GM12872 (cell line): Measurements from ENCODE around the gene TRIP10.

Experiments used
- CTCF ChIP-seq: IDR thresholded peaks from 3 replicates; pipeline ENCODE4 v1.5.1; 2011; ENCODE audit warnings: low read depth, mild to moderate bottlenecking, low read length, moderate library complexity; ENCODE audit not compliant: insufficient read depth

The TRIP10 gene

GRCh38 chr19:6740589-6741343, 1.3 kb downstream of the TRIP10 start:
- no peak for TF ChIP-seq CTCF

GRCh38 chr19:6743066-6743465, 3.6 kb downstream of the TRIP10 start:
- no peak for TF ChIP-seq CTCF

GRCh38 chr19:6743714-6744380, 4.4 kb downstream of the TRIP10 start:
- TF ChIP-seq CTCF = no peak

- no peak for TF ChIP-seq CTCF
Observed at GRCh38 chr19:6744381-6745301, 5.2 kb downstream of the TRIP10 start.

GRCh38 chr19:6745965-6746364, 6.5 kb downstream of the TRIP10 start:
- TF ChIP-seq CTCF = no peak

- TF ChIP-seq CTCF = no peak
Observed at GRCh38 chr19:6750062-6750461, 10.6 kb downstream of the TRIP10 start.

GRCh38 chr19:6751189-6751588, 11.7 kb downstream of the TRIP10 start:
- TF ChIP-seq CTCF = no peak
